ENCODE results near the gene SEMA5B. TPM values are rescaled to one million over a fixed set of nuclear protein-coding genes. Genes with fewer than 3 reads are reported as not detected.

The SEMA5B gene
- total RNA-seq, 6 donors from 2014 or later: 0.33 to 0.71 (median 0.65) TPM; not detected in 2

DNA sequence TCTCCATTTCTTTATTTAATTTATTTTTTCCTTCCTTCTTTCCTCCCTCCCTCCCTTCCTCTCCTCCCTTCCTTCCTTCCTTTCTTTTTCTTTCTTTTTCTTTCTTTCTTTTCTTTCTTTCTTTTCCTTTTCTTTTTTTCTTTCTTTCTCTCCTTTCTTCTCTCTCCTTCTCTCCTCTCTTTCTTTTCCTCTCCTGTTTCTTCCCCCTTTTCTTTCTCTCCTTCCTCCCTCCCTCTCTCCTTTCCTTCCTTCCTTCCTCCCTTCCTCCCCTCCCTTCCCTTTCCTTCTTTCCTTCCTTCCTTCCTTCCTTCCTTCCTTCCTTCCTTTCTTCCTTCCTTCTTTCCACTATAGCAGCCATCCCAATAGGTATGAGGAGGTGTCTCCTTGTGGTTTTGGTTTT, 32.5 kb upstream of the SEMA5B start:
- Histone ChIP-seq H3K9me3 (no peaks in the 10 kb centered on the region), H3K27ac (no peak overlapping the region), H3K4me1 (peaks cover 0 to 3% (median 0%) of the 10 kb centered on the region in 4 donors), H3K36me3 (no peaks in the 10 kb centered on the region), H3K4me3 (no peak overlapping the region), H3K27me3 (no peaks in the 10 kb centered on the region)
- no peak for ATAC-seq (ENCODE audit: low FRiP score in 2 of 2)
- DNase-seq: no peak
- TF ChIP-seq EP300 (IDR thresholded peaks at IDR 0.05): no peak
- no peak for TF ChIP-seq POLR2AphosphoS5 (IDR thresholded peaks at IDR 0.05)
- TF ChIP-seq, protein P1, sequence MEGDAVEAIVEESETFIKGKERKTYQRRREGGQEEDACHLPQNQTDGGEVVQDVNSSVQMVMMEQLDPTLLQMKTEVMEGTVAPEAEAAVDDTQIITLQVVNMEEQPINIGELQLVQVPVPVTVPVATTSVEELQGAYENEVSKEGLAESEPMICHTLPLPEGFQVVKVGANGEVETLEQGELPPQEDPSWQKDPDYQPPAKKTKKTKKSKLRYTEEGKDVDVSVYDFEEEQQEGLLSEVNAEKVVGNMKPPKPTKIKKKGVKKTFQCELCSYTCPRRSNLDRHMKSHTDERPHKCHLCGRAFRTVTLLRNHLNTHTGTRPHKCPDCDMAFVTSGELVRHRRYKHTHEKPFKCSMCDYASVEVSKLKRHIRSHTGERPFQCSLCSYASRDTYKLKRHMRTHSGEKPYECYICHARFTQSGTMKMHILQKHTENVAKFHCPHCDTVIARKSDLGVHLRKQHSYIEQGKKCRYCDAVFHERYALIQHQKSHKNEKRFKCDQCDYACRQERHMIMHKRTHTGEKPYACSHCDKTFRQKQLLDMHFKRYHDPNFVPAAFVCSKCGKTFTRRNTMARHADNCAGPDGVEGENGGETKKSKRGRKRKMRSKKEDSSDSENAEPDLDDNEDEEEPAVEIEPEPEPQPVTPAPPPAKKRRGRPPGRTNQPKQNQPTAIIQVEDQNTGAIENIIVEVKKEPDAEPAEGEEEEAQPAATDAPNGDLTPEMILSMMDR (IDR thresholded peaks at IDR 0.05): no peak
- no peak for TF ChIP-seq POLR2A (IDR thresholded peaks at IDR 0.05)

DNA sequence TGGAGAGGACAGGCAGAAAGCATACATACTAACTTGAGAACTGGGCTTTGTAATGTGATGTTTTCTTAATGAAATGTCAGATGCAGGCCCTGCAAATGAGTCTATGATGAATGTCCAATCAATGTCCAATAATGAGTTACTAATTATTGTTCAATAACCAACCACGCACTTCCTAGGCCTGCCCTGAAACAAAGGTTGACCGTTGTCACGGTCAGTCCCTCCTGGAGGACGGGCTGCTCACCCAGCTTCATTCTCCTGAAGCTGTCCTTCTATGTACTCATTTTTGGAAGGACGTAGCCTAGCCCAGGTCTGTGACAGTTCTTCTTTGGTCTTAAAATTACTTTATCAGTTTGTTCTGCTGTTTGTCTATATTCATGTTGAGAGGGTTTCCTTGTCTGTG, 30.9 kb upstream of the SEMA5B start:
- no peaks in the 10 kb centered on the region for H3K27me3 ChIP-seq
- ATAC-seq (ENCODE audit: low FRiP score in 2 of 2): no peak

GRCh38 chr3:123055352-123055751, 27.8 kb upstream of the SEMA5B start:
- Histone ChIP-seq H3K9me3 (no peaks in the 10 kb centered on the region), H3K4me1 (peaks cover 0 to 7% (median 2%) of the 10 kb centered on the region in 4 donors), H3K4me3 (no peak overlapping the region), H3K36me3 (no peaks in the 10 kb centered on the region), H3K27ac (no peak overlapping the region), H3K27me3 (no peaks in the 10 kb centered on the region)
- TF ChIP-seq POLR2A (IDR thresholded peaks at IDR 0.05) (no peak), EP300 (IDR thresholded peaks at IDR 0.05) (no peak), POLR2AphosphoS5 (IDR thresholded peaks at IDR 0.05) (no peak)
- TF ChIP-seq, protein P1 (IDR thresholded peaks at IDR 0.05): no peak
- DNase-seq: no peak
- ATAC-seq (ENCODE audit: low FRiP score in 2 of 2): no peak
- 72 to 81% methylated on average over 5 of the region's 5 CpGs for WGBS, 2 donors

More for the DNA sequence above, 30.9 kb upstream of the SEMA5B start:
- Histone ChIP-seq H3K9me3 (no peaks in the 10 kb centered on the region), H3K4me3 (no peak overlapping the region), H3K36me3 (no peaks in the 10 kb centered on the region), H3K27ac (no peak overlapping the region), H3K4me1 (peaks cover 0 to 3% (median 0%) of the 10 kb centered on the region in 4 donors)
- 97 to 98% methylated on average over 5 of the region's 5 CpGs for WGBS, 2 donors
- no peak for TF ChIP-seq POLR2AphosphoS5 (IDR thresholded peaks at IDR 0.05)
- TF ChIP-seq POLR2A (IDR thresholded peaks at IDR 0.05): no peak
- TF ChIP-seq, protein P1 (IDR thresholded peaks at IDR 0.05): no peak
- TF ChIP-seq EP300 (IDR thresholded peaks at IDR 0.05): no peak
- DNase-seq: no peak

DNA sequence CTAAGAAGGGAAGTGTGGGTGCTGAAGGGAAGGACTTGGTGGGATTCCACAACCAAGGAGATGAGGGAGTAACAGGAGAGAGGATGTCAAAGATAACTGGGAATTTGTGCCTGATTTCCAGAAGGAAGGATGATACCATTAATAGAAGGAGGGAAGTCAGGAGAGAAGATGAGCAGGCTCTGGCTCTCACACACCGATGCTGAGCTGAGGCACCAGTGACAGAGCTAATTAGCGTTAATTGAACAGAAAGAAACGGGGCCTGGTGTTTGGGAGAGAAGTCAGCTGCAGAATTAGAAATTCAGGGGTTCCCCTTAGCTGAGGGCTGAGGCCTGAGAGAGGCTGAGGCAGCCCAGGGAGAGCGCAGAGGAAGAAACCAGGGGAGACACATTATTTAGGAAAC, 27.4 kb upstream of the SEMA5B start:
- Histone ChIP-seq H3K9me3 (no peaks in the 10 kb centered on the region), H3K4me1 (peaks cover 0 to 7% (median 2%) of the 10 kb centered on the region in 4 donors), H3K4me3 (no peak overlapping the region), H3K27ac (no peak overlapping the region), H3K36me3 (no peaks in the 10 kb centered on the region), H3K27me3 (no peaks in the 10 kb centered on the region)
- no peak for ATAC-seq (ENCODE audit: low FRiP score in 2 of 2)
- no peak for DNase-seq
- TF ChIP-seq EP300 (IDR thresholded peaks at IDR 0.05) (no peak), POLR2AphosphoS5 (IDR thresholded peaks at IDR 0.05) (no peak), POLR2A (IDR thresholded peaks at IDR 0.05) (no peak)
- TF ChIP-seq, protein P1 (IDR thresholded peaks at IDR 0.05): no peak
- WGBS, 2 donors: 86 to 89% methylated on average over 4 of the region's 4 CpGs

- Histone ChIP-seq H3K9me3 (no peaks in the 10 kb centered on the region), H3K4me3 (no peak overlapping the region), H3K27me3 (no peaks in the 10 kb centered on the region), H3K36me3 (no peaks in the 10 kb centered on the region), H3K27ac (peak overlapping the region in 1 of 4 donors; percentile 33), H3K4me1 (peaks cover 0 to 11% (median 4%) of the 10 kb centered on the region in 4 donors)
- DNase-seq: no peak
- no peak for ATAC-seq (ENCODE audit: low FRiP score in 2 of 2)
- 65 to 82% methylated on average over 5 of the region's 5 CpGs for whole genome bisulfite sequencing, 2 donors
- TF ChIP-seq, protein P1 (IDR thresholded peaks at IDR 0.05): no peak
- TF ChIP-seq POLR2AphosphoS5 (IDR thresholded peaks at IDR 0.05): no peak
- TF ChIP-seq POLR2A (IDR thresholded peaks at IDR 0.05): no peak
- TF ChIP-seq EP300 (IDR thresholded peaks at IDR 0.05): no peak
Measured at GRCh38 chr3:123054109-123054778, 26.7 kb upstream of the SEMA5B start.
